Testis (tissue), 2 donors: Measurements from ENCODE around the gene ZBTB11.

Source experiments
- CTCF ChIP-seq, 3 experiments: fragments of 450-650 bp in 2 of 3; fragments of 200-600 bp in 1 of 3; sonication (generic) in 1 of 3; IDR thresholded peaks; one replicate each; pipeline ENCODE4 v1.5.1; 2016 to 2019; ENCODE audit warnings: antibody characterized with exemption in 3 of 3, mild to moderate bottlenecking in 2 of 3, moderate library complexity in 1 of 3
- POLR2A ChIP-seq: fragments of 450-650 bp; IDR thresholded peaks from one replicate; pipeline ENCODE4 v1.6.1; 2017; ENCODE audit warnings: antibody characterized with exemption, mild to moderate bottlenecking, moderate library complexity

- TF ChIP-seq CTCF (IDR thresholded peaks at IDR 0.05), result no peak
- TF ChIP-seq POLR2A, result no peak
Measured at GRCh38 chr3:101722394-101723173, 45.7 kb upstream of the ZBTB11 start.
